ENCODE results near the gene RHCE. TPM values are rescaled to one million over a fixed set of nuclear protein-coding genes. Genes with fewer than 3 reads are reported as not detected.
"Not testable (repeated sequence)": the region's sequence is repeated elsewhere in the genome, so short reads cannot be mapped to it uniquely, and the experiment has no call there.

Gene RHCE
- total RNA-seq, 1 experiment from 2014 or later = 0.17 TPM

DNA sequence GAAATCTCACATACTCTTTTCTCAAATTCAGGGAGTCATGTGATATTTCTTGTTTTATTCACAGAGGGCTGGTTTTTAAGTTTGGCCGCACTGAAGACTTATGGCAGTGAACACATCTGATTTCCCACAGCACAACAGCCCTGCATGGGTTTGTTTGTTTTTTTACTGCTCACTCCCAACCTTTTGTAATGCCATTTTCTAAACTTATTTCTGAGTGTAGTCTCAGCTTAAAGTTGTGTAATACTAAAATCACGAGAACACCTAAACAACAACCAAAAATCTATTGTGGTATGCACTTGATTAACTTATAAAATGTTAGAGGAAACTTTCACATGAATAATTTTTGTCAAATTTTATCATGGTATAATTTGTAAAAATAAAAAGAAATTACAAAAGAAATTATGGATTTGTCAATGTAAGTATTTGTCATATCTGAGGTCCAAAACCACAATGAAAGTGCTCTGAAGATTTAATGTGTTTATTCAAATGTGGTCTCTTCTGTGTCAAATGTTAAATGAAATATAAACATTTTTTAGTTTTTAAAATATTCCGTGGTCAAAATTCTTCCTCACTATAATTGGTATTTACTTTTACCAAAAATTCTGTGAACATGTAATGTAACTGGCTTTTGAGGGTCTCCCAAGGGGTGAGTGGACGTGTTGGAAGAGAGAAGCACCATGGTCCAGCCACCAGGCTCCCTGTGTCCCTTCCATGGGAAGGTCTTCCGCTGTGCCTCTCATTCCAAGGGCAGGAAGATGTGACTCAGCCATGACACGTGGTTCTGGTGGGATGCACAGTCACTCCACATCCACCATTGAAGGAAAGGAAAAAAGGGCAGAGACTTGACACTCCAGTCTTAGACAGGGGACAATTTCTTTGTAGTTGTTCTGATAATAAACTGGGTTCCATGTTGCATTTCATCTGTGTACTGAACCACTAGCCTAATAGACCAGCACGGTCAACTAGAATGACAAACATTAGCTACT is 59.7 kb downstream of the RHCE start:
- no peak for DNase-seq (ENCODE audit: low spot score)
- in situ Hi-C loops (cut with HindIII; ENCODE audit: low sequenced_read_pairs) = no loop called here

- DNase-seq (ENCODE audit: low spot score) = no peak
- in situ Hi-C loops (cut with HindIII; ENCODE audit: low sequenced_read_pairs) = no loop called here
These were observed 63.8 kb downstream of the RHCE start for GRCh38 chr1:25356848-25357247.

DNA sequence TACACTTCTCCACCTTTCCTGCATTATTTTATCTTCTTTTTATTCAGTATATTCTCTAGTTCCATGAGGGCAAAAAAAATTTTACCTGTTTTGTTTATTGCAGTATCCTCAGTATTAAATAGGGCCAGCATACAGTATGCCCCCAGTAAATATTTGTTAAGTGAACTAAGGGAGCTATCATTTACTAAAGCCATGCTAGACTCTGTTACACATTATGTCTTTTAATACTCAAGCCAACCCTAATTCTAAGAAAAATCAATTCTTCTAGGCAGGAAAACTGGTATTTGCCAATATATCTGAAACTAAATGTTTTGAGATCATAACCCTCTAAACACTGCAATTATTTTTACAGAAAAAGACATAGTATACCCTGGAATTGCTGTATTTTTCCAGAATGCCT is 64.2 kb downstream of the RHCE start:
- DNase-seq (ENCODE audit: low spot score) = no peak
- in situ Hi-C loops (cut with HindIII; ENCODE audit: low sequenced_read_pairs) = no loop called here

DNA sequence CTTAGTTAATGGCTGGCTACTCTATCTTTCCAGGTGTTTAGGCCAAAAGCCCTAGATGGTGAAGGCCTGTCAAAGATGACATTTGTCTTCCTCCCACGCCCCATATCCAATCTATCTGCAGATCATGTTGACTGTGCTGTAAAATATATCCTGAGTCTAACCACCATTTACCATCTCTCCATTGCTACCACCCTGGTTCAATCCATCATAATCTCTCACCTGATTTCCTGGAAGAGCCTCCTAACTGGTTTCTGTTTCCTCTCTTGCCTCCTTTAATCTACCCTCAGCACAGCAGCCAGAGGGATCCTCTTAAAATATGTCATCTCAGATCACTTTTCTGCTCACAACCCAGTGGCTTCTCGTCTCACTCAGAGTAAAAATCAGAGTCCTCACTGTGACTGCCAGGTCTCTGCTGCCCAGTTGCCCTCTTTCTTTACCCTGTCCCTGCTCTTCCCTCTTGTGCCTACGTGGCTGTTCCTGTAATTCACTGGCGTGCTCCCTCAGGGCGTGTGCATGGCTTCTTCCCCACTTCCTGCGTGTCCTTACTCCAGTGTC is 64.7 kb downstream of the RHCE start:
- DNase-seq (ENCODE audit: low spot score) = no peak
- in situ Hi-C loops (cut with HindIII; ENCODE audit: low sequenced_read_pairs) = no loop called here

GRCh38 chr1:25349606-25350005 is 71.0 kb downstream of the RHCE start:
- no peak for DNase-seq (ENCODE audit: low spot score)
- in situ Hi-C loops (cut with HindIII; ENCODE audit: low sequenced_read_pairs) = no loop called here

DNA sequence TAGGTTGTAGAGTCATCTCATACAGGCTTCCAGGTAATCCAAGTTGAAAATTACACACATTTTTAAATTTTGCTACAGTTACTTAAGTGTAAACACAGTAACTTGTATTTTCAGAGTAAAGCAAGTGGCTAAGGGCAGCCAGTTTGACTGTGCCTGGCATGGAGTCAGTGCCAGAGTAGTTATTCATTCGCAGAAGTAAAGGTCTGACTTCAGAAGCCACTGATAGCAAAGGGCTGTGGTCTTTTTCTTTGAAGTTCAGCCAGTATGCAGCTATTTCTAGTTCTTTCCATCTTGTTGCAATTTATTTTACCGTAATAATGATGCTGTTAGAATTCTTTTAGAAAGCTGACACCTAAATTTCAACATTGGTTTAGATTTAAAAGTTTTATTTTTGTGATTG is 73.1 kb downstream of the RHCE start:
- in situ Hi-C loops (cut with HindIII; ENCODE audit: low sequenced_read_pairs) = no loop called here
- DNase-seq (ENCODE audit: low spot score) = no peak

GRCh38 chr1:25343872-25344271 is 76.8 kb downstream of the RHCE start:
- in situ Hi-C loops (cut with HindIII; ENCODE audit: low sequenced_read_pairs) = no loop called here
- DNase-seq (ENCODE audit: low spot score) = no peak

DNA sequence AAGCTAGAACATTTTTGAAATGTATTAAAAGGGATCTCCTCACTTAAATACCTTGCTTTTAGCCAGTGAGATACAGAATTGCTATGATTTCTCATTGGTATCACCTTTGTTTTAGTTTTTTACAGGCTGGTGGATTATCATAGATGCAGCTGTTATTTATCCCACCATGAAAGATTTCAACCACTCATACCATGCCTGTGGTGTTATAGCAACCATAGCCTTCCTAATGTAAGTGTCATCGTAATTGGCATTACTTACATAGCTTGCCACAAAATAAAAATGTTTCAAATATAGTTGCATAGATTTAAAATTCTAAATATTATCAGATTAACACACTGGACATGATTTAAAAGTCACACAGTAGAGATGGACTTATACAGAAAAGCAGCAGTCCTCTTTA is 77.8 kb downstream of the RHCE start:
- DNase-seq (ENCODE audit: low spot score) = no peak
- in situ Hi-C loops (cut with HindIII; ENCODE audit: low sequenced_read_pairs) = no loop called here

GRCh38 chr1:25341746-25342145 is 78.9 kb downstream of the RHCE start:
- in situ Hi-C loops (cut with HindIII; ENCODE audit: low sequenced_read_pairs) = no loop called here
- no peak for DNase-seq (ENCODE audit: low spot score)

DNA sequence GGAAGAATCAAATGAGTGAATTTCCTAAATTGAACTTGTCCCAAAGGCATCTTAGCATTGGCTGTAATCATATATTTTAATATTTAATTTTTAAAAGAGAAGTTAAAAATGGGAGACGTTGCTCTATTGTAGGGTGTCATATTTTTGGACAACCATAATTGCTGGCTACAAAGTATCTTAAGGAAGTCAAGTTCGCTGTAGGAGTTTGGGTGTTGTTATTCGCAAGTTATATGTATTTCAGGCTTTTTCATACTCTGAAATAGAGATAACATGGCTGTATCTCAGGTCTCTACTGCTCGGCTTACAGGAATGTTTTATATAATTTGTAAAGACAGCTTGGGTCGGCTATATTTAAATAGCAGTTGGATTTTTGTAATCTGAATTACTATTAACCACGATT is 81.6 kb downstream of the RHCE start:
- peak; percentile 10 for DNase-seq (ENCODE audit: low spot score)
- in situ Hi-C loops (cut with HindIII; ENCODE audit: low sequenced_read_pairs) = no loop called here

GRCh38 chr1:25338188-25338981 is 82.2 kb downstream of the RHCE start, which contains the start of gene TMEM50A:
Gene TMEM50A (plus strand): TSS chr1:25338334. CDS start chr1:25340487, 2,153 bp downstream.
- DNase-seq (ENCODE audit: low spot score) = peak; percentile 85
- in situ Hi-C loops (cut with HindIII; ENCODE audit: low sequenced_read_pairs) = no loop called here

- in situ Hi-C loops (cut with HindIII; ENCODE audit: low sequenced_read_pairs); DNase-seq (ENCODE audit: low spot score): not testable (repeated sequence)
These were observed 83.0 kb downstream of the RHCE start for GRCh38 chr1:25337483-25338187.

DNA sequence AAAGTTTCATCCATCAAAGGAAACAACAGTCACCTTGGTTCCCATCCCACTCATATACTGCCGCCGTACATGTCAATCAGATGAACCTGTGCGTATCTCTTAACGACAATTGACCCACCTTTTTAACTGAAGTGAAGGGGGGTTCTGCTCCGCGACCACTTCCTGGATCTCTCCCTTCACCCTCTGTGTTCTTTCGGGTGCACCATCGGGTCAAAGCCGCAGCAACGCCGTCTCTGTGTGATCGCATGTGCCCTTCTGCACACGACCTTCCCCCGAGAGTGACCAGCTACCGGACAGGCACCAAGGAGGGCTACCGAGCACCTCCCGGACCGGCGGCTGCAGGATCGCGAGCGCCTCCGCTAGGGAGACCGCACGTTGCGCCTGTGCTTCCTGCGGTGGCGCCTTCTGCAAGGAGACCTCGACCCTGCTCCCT is 83.7 kb downstream of the RHCE start:
- peak; percentile 27 for DNase-seq (ENCODE audit: low spot score)

GRCh38 chr1:25329950-25330349 is 90.7 kb downstream of the RHCE start:
- in situ Hi-C loops (cut with HindIII; ENCODE audit: low sequenced_read_pairs); DNase-seq (ENCODE audit: low spot score): not testable (repeated sequence)

More for the DNA sequence above, 83.7 kb downstream of the RHCE start:
- in situ Hi-C loops (cut with HindIII; ENCODE audit: low sequenced_read_pairs) = not testable (repeated sequence)

- DNase-seq (ENCODE audit: low spot score); in situ Hi-C loops (cut with HindIII; ENCODE audit: low sequenced_read_pairs): not testable (repeated sequence)
These were observed 91.3 kb downstream of the RHCE start for GRCh38 chr1:25329336-25329735.

DNA sequence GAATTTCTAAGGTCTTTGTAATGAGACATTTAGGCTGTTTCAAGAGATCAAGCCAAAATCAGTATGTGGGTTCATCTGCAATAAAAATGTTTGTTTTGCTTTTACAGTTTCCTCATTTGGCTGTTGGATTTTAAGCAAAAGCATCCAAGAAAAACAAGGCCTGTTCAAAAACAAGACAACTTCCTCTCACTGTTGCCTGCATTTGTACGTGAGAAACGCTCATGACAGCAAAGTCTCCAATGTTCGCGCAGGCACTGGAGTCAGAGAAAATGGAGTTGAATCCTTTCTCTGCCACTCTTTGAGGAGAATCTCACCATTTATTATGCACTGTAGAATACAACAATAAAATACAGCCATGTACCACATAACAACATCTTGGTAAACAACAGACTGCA is 91.8 kb downstream of the RHCE start:
- in situ Hi-C loops (cut with HindIII; ENCODE audit: low sequenced_read_pairs); DNase-seq (ENCODE audit: low spot score): not testable (repeated sequence)

GRCh38 chr1:25327864-25328790 is 92.5 kb downstream of the RHCE start:
- in situ Hi-C loops (cut with HindIII; ENCODE audit: low sequenced_read_pairs); DNase-seq (ENCODE audit: low spot score): not testable (repeated sequence)

DNA sequence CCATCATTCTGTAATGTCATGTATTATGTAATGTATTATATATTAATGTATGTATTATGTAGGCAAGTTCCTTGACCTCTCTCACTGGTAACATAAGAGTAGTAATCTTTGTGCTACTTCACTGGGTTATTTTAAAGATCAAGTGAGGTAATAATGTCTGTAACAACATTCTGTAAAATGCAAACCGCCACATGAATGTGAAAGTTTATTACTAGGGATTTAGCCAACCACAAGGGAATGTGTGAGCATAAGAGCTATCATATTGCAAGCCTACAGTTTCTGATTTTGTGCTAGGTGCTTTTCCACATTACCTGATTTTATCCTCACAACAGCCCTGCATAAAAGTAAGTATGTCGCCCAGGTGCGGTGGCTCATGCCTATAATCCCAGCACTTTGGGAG is 96.2 kb downstream of the RHCE start:
- DNase-seq (ENCODE audit: low spot score); in situ Hi-C loops (cut with HindIII; ENCODE audit: low sequenced_read_pairs): not testable (repeated sequence)
